Measurements from ENCODE around the gene ZBTB45.

DNA sequence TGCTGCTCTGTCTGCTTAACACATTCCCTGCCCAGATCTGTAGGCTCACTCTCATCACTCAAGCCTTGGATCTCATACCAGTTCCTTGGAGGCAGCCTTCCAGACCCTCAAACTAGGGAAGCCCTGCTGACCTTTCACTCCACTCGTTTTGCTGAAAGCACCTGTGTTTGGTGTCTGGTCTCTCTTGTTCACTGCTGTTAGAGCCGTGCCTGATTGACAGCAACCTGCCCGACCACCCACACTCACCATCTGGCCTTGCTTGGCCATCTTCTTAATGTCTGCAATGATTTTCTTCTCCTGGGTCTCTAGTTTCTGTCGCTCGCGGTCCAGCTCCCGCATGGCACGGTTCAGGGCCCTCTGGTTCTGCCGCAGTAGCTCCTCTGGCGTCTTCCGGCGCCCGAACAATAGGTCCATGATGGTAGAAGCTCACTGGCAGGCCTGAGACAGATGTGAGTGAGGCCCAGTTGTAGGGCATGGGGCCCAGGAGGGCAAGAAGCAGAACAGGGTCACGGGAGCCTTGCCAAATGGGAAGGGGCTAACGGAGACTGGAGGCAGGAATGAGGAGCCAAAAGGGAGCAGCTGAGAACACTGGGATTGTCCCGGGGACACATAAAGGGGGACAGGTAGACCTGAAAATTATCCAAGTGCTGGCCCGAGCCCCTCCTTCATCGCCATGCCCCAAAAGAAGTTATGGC, 34.3 kb upstream of the ZBTB45 start:
- no peak for TF ChIP-seq POLR2A (IDR thresholded peaks at IDR 0.05)
- TF ChIP-seq, protein P1, sequence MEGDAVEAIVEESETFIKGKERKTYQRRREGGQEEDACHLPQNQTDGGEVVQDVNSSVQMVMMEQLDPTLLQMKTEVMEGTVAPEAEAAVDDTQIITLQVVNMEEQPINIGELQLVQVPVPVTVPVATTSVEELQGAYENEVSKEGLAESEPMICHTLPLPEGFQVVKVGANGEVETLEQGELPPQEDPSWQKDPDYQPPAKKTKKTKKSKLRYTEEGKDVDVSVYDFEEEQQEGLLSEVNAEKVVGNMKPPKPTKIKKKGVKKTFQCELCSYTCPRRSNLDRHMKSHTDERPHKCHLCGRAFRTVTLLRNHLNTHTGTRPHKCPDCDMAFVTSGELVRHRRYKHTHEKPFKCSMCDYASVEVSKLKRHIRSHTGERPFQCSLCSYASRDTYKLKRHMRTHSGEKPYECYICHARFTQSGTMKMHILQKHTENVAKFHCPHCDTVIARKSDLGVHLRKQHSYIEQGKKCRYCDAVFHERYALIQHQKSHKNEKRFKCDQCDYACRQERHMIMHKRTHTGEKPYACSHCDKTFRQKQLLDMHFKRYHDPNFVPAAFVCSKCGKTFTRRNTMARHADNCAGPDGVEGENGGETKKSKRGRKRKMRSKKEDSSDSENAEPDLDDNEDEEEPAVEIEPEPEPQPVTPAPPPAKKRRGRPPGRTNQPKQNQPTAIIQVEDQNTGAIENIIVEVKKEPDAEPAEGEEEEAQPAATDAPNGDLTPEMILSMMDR (IDR thresholded peaks at IDR 0.05): no peak

Measured in uterus (tissue), 2 donors.